Stimulated activated CD8-positive, alpha-beta memory T cell treated with anti-CD3 and anti-CD28 coated beads, Interleukin-15, amount 100 ng/mL, for 48 hours (primary cell): ENCODE measurements around the gene GPC1.

ENCODE experiments used
- DNase-seq, 2 donors: peaks; one replicate each; pipeline ENCODE4 v3.0.0-alpha.2; 2020; ENCODE audit warnings: low read depth in 2 of 2

The GPC1 gene

GRCh38 chr2:240397542-240397916, 37.9 kb upstream of the GPC1 start:
- DNase-seq = no peak

GRCh38 chr2:240397924-240398645, 37.4 kb upstream of the GPC1 start:
- DNase-seq = no peak

GRCh38 chr2:240398661-240399267, 36.7 kb upstream of the GPC1 start:
- no peak for DNase-seq

- no peak for DNase-seq
These were observed 35.8 kb upstream of the GPC1 start for GRCh38 chr2:240399419-240400324.

GRCh38 chr2:240400371-240401161, 34.9 kb upstream of the GPC1 start:
- DNase-seq = no peak

GRCh38 chr2:240401308-240401707, 34.2 kb upstream of the GPC1 start:
- no peak for DNase-seq

- no peak for DNase-seq
These were observed 33.5 kb upstream of the GPC1 start for GRCh38 chr2:240401781-240402551.

GRCh38 chr2:240402566-240403272, 32.7 kb upstream of the GPC1 start:
- DNase-seq = no peak

- DNase-seq = no peak
These were observed 31.9 kb upstream of the GPC1 start for GRCh38 chr2:240403396-240404104.

- no peak for DNase-seq
These were observed 31.1 kb upstream of the GPC1 start for GRCh38 chr2:240404174-240404852.

GRCh38 chr2:240405133-240405532, 30.3 kb upstream of the GPC1 start:
- DNase-seq = no peak

- no peak for DNase-seq
These were observed 29.7 kb upstream of the GPC1 start for GRCh38 chr2:240405684-240406313.

GRCh38 chr2:240407090-240407489, 28.4 kb upstream of the GPC1 start:
- DNase-seq = no peak

GRCh38 chr2:240410004-240410403, 25.5 kb upstream of the GPC1 start:
- DNase-seq = no peak

- DNase-seq = no peak
These were observed 24.7 kb upstream of the GPC1 start for GRCh38 chr2:240410808-240411207.

- DNase-seq = no peak
These were observed 24.0 kb upstream of the GPC1 start for GRCh38 chr2:240411261-240412160.

- no peak for DNase-seq
These were observed 23.1 kb upstream of the GPC1 start for GRCh38 chr2:240412211-240412861.
